Activated CD4-positive, alpha-beta T cell treated with anti-CD3 and anti-CD28 coated beads, Interleukin-2, amount 50 U/mL, for 24 hours (primary cell): ENCODE results near the gene LDLRAD3.

Experiments
- DNase-seq, 2 donors: peaks; one replicate each; pipeline ENCODE4 v3.0.0-alpha.2; 2020; ENCODE audit warnings: low read depth in 1 of 2, low spot score in 1 of 2

Gene LDLRAD3

DNA sequence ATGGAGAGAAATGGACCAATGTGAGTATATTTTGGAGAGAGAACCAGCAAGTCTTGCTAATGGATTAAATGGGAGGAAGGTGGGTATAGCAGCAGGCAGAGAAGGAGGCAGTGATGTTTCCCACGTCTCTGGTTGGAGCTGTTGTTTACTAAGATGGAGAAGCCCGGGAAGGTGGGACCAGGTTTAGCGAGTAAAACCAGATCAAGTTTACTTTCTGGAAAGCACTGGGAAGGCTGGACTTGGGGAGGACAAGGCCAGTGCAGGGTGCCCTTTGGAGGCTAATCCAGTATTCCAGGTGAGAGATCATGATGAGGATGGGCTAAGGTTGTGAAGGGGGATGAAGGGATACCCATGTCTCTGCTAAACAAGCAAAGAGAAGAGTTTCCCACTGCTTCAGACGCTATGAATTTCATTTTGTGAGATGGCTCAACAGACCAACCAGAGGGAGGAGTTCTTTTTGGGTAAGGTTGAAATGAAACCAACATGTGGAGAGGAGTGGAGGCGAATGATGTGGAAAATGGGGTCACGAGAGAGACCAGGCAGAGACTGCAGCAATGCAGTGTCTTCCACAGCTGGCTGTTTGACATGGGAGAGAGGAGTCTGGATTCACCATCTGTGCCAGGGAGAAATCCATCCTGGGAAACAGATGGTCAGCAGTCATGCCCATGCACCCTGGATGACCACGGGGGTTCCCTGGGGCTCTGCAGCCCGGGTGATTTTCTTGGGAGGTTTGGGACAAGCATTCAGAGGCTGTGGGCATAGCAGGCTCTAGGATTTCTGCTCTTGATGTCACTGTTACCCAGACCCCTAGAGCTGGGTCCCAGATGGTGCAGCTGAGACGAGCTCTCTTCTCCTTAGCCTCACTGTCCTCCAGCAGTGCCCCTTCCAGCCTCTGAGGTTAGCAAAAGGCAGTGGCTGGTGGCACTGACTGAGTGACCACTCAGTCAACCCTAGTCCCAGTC lies 320.4 kb downstream of the LDLRAD3 start:
- no peak for DNase-seq

- no peak for DNase-seq
Measured at GRCh38 chr11:36264973-36265344, 321.1 kb downstream of the LDLRAD3 start.

DNA sequence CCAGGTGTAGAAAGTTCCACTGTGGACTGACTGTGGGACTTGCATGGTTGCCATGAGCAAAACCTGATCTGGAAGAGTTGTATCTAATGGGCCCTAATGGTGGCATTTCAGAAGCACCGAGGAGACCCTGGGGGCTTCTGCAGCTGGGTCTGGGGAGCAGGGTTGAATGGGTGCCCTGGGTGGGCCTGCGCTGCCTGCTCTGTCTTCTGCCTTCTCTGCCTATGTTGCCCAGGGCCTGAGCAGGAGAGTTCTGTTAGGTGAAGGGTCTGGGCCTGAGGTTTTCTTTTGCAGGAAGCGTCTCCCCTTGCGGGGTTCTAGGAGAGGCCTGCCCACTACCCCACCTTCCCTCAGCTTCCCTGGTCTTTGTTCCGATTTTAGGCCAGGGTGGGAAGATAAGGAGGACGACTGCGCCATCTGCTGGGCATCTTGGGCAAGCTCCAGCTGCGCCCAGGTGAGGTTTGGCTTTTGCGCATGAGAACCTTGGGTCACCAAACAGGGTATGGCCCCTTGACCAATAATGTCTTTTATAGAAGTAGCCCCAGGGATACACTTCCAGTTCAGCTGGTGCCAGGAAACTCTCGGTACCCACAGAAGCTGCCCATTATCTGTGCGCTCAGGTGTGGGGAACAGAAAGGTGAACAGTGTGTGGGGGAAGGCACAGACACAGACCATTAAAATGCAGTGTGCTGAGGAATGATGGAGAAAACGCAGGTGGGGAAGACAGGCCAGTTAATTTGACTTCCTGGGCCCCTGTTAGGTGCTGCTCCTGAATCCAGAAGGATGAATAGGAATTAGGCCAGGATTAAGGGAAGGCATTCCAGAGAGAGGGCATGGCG lies 322.1 kb downstream of the LDLRAD3 start:
- DNase-seq, result peak; percentile 19 to 44

GRCh38 chr11:36266767-36267166 lies 322.9 kb downstream of the LDLRAD3 start:
- no peak for DNase-seq

GRCh38 chr11:36268337-36268985 lies 324.6 kb downstream of the LDLRAD3 start:
- DNase-seq, result no peak

GRCh38 chr11:36270701-36271100 lies 326.8 kb downstream of the LDLRAD3 start:
- no peak for DNase-seq

GRCh38 chr11:36271794-36272407 lies 328.0 kb downstream of the LDLRAD3 start:
- DNase-seq, result no peak

- DNase-seq, result no peak
Measured at GRCh38 chr11:36273110-36273509, 329.2 kb downstream of the LDLRAD3 start.

DNA sequence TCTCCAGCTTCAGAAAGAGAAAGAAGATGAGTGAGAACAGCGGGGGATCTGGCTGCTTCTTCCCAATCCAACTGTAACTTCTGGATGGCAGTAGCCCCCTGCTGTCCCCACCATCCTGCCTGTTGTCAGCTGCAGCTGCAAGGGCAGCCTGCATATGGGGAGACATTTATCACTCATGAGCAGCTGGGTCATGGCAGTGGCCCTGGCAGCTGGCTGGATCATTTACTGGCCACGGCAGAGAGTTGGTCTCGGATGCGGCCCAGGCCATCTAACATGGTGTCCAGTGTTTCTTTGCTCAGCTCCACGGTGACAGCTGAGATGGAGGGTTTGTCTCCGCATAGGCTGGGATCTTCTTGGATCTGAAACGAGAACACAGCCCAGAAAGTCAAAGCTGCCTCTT lies 330.6 kb downstream of the LDLRAD3 start:
- no peak for DNase-seq

DNA sequence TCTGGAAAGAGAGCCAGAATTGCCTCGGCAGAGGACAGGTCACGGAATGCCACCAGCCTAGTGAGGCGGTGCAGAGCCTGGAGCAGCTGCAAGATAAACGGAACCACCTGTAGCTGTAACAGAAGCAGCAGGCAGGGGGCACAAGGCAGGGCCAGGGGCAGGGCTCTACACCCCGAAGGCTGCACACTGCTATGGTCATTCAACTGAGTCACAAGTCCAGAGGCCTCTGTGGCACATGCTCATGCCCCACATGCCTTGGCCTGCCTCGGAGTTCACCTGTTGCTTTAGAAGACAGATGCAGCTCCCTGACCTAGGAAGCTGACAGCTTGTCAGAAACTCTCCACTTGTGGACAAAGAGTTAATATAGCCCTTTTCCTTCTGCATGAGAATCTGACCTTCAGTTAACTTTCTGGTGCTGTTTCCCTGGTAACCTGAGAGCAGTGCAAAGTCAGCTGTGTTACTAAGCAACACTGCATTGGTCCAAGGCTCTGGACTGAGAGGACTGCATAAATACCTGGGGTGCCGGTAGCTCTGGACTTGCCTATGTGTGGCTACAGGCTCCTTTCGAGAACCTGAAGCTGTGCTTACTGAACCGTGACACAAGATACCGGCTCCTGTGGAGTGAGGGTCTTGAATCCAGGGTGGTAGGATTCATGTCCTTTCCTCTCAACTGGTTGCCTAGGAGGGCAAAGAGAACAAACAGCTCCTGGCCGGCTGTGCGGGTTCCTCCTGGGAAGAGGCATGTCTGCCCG lies 334.8 kb downstream of the LDLRAD3 start:
- DNase-seq, result no peak

DNA sequence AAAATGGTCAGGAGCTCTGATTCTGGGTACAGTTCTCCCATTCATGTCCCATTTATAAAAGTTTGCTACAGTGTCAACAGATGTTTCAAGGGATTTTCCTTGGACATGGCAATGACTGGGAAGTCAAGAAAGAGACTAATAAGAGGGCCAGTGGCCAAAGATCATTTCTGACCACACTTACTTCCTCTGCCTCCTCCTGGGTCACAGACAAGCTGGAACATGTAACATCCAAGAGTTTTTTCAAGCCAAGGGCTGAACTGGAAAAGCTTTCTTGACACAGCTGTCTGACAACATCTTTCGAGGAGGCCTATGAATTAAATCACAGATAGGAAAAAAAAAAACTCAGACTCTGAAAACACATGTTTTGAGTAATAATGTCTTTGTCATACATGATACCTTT lies 336.7 kb downstream of the LDLRAD3 start:
- no peak for DNase-seq
